Measurements from ENCODE around the gene GSC. TPM values are rescaled to one million over a fixed set of nuclear protein-coding genes. Genes with fewer than 3 reads are reported as not detected.

The GSC gene
- total and polyA plus RNA-seq, 2 donors (not counting 3 experiments of a cell fraction or from before 2014, with no cell fraction given) = not detected

- FAIRE-seq (no peak), DNase-seq (ENCODE audit: low read depth, low spot score) (no peak)
- dilution Hi-C loops (cut with MboI; ENCODE audit: extremely low pct_ligation_motif_present, low sequenced_read_pairs) = no loop called here
- ChIA-PET CTCF (no interaction called here), POLR2A (no interaction called here)
- no TSS peak for BruUV-seq (replicated peaks)
- Histone ChIP-seq H3K9me1 (replicated peaks; ENCODE audit: control insufficient read depth, extremely low read depth, insufficient read depth, low read length) (no peaks in the 10 kb centered on the region), H3K36me3 (ENCODE audit: control insufficient read depth in 2 of 2, extremely low read depth in 1 of 2, insufficient read depth in 2 of 2, low read length in 2 of 2) (no peaks in the 10 kb centered on the region), H2AFZ (ENCODE audit: low read depth, low read length) (no peak overlapping the region), H3K4me1 (ENCODE audit: control insufficient read depth, extremely low read depth, insufficient read depth, low read length) (no peaks in the 10 kb centered on the region), H3K79me2 (ENCODE audit: control insufficient read depth, insufficient read depth, low read length) (no peaks in the 10 kb centered on the region), H3K4me2 (ENCODE audit: insufficient read depth, low read length) (no peak overlapping the region), H3K27me3 (ENCODE audit: control insufficient read depth in 2 of 2, insufficient read depth in 2 of 2, low read length in 2 of 2) (no peaks in the 10 kb centered on the region), H4K20me1 (replicated peaks; ENCODE audit: control insufficient read depth, extremely low read depth, insufficient read depth, low read length) (no peaks in the 10 kb centered on the region), H3K9me3 (replicated peaks; ENCODE audit: control insufficient read depth, insufficient read depth, low read length) (no peaks in the 10 kb centered on the region), H3K4me3 (replicated peaks in 1 of 3; ENCODE audit: insufficient read depth in 1 of 3, low read depth in 1 of 3, low read length in 3 of 3) (no peak overlapping the region), H3K9ac (replicated peaks; ENCODE audit: extremely low read depth, insufficient read depth, low read length) (no peak overlapping the region), H3K27ac (ENCODE audit: insufficient read depth, low read depth, low read length) (no peak overlapping the region)
- intact Hi-C loops (cut with micrococcal nuclease) = no loop called here
- TF ChIP-seq, protein P1, sequence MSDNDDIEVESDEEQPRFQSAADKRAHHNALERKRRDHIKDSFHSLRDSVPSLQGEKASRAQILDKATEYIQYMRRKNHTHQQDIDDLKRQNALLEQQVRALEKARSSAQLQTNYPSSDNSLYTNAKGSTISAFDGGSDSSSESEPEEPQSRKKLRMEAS (IDR thresholded peaks at IDR 0.05; ENCODE audit: insufficient read depth, insufficient read length) = no peak
- no peak for TF ChIP-seq MYC (IDR thresholded peaks at IDR 0.05; ENCODE audit: low read depth, low read length)
- no peak for TF ChIP-seq POLR2AphosphoS5 (IDR thresholded peaks at IDR 0.05; ENCODE audit: insufficient read depth, low read depth, low read length)
- TF ChIP-seq POLR2A (IDR thresholded peaks at IDR 0.05; ENCODE audit: low read depth, low read length) = no peak
- TF ChIP-seq, protein P2, sequence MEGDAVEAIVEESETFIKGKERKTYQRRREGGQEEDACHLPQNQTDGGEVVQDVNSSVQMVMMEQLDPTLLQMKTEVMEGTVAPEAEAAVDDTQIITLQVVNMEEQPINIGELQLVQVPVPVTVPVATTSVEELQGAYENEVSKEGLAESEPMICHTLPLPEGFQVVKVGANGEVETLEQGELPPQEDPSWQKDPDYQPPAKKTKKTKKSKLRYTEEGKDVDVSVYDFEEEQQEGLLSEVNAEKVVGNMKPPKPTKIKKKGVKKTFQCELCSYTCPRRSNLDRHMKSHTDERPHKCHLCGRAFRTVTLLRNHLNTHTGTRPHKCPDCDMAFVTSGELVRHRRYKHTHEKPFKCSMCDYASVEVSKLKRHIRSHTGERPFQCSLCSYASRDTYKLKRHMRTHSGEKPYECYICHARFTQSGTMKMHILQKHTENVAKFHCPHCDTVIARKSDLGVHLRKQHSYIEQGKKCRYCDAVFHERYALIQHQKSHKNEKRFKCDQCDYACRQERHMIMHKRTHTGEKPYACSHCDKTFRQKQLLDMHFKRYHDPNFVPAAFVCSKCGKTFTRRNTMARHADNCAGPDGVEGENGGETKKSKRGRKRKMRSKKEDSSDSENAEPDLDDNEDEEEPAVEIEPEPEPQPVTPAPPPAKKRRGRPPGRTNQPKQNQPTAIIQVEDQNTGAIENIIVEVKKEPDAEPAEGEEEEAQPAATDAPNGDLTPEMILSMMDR (IDR thresholded peaks at IDR 0.05; ENCODE audit: extremely low read depth in 1 of 2, insufficient read depth in 1 of 2, low read depth in 1 of 2, low read length in 2 of 2) = no peak
- TF ChIP-seq FOS (IDR thresholded peaks at IDR 0.05; ENCODE audit: borderline replicate concordance, insufficient read depth, low read length) = no peak
- TF ChIP-seq JUN (IDR thresholded peaks at IDR 0.05; ENCODE audit: borderline replicate concordance, insufficient read depth, insufficient read length, low read depth) = no peak
- no peak for TF ChIP-seq EZH2 (IDR thresholded peaks at IDR 0.05; ENCODE audit: borderline replicate concordance, low read depth, low read length, severe bottlenecking)
- TF ChIP-seq GATA2 (IDR thresholded peaks at IDR 0.05; ENCODE audit: insufficient read depth, insufficient read length, low read depth, low read length) = no peak
These were observed 44.9 kb downstream of the GSC start for GRCh38 chr14:94724993-94725392.

Measured in endothelial cell of umbilical vein (primary cell).